NAMALWA (cell line): ENCODE measurements around the gene KLF3.
A peak's percentile ranks its signal among the peaks of the same experiment; 100 is the strongest.

Source experiments
- DNase-seq: peaks from one replicate; pipeline ENCODE4 v3.0.0-alpha.2; 2015; ENCODE audit warnings: low spot score

The KLF3 gene

DNA sequence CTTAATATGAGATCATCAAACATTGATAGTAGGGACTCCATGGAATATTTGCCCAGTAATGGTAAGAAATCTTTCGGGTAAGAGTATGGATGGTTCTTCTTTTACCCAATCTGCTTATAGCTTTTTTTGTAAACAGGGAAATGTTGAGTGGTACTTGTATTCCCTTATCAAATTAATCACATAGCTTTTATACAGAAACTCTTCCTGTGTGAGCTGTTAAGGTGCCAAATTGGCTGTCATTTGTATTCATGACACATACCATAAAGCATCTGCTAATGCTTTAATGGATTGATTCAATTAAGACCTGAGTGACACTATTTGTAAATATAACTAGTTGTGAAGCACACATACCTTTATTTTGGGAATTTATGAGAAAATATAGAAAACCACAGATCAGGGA lies 34.2 kb downstream of the KLF3 start:
- no peak for DNase-seq

DNA sequence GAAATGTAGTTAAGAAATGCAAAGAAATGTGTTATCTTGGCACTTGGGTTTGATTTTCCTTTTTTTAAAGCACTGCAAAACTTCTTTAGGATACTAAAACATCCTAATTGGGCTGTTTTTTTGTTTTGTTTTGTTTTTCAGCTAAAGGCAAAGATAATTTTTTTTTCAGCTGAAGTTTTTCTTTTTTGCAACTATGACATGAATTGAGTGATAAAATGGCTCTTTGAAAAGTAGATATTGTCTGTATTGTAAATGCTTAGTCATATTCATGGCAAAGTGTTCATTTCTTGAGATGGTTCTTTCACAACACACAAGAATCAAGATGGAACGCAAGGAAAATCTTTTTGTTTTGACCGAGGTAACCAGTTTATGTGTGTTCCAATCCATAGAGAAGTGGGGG lies 35.1 kb downstream of the KLF3 start:
- no peak for DNase-seq

DNA sequence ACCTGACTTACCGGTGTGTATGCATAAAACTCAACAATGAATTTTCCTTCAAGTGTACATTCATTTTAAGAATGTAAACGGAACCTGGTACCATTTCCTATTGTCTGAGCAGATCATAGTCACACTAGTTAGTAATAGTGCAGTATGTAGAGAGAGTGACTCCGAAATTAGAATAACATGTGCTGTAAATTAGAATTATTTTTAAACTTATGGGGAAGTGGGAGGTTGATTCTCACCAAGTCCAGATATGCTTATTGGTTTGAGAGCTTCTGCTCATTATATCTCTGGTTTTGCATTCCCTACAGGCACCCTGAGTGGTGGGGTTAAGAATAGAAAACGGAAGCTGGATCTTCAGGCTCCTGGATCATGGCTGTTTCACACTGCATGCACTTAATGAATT lies 39.6 kb downstream of the KLF3 start:
- no peak for DNase-seq

DNA sequence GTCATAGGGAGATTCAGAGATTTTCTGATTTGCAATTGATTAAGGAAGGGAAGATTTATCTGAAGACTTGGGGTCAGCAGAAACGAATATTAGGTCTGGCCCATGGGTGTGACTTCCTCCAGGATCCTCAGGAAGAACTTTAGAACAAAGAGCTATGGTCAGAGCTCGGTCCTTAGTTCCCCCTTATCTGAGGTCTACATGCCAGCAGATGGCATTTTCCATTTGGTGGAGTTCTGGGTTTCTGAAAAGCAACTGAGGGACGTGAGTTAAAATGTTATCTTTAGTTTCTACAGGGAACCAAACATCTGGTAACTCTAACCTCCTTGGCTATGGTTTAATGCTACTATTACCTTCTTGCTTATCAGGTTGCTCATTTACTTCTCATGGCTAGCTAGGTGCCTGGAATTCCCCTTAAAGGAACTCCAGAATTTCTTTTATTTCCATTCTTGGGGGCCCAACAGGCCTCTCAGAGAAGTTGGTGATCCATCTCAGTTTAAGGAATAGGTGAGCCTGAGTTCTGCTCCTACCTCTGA lies 40.7 kb downstream of the KLF3 start:
- DNase-seq, result no peak

DNA sequence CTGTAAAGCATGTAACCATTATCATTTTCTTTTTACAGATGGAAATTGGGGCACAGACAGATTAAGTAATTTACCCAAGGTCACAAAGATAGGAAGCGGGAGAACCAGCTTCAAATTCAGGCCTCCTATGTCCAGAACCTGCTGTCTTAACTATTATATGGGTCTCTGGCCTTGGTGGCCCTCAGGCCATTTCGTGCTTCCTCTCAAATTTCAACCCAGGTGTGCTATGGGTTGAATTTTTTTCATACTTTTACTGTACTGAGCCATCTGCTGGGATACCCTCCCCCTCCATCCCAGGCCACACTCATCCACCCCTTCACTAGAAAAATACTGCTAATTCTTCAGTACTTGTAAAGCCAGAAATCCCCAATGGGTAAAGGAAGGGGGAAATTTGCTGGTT lies 42.3 kb downstream of the KLF3 start:
- no peak for DNase-seq

DNA sequence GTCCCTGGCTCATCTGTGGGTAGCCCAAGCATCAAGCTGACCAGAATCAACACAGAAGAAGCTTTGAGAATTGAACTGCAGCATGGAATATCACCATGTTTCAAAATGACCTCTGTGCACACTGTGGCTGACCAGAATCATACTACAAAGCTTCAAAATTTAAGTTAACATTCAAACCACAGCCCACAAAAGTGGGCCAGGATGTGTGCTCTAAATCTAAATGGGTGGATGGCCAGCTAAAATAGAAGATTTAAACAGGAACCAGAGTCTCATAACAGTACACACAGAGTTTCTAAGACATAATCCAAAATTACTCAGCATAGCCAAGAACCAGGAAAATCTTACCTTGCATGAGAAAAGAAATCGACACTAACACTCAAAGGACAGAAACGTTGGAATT lies 46.1 kb downstream of the KLF3 start:
- DNase-seq, result no peak

DNA sequence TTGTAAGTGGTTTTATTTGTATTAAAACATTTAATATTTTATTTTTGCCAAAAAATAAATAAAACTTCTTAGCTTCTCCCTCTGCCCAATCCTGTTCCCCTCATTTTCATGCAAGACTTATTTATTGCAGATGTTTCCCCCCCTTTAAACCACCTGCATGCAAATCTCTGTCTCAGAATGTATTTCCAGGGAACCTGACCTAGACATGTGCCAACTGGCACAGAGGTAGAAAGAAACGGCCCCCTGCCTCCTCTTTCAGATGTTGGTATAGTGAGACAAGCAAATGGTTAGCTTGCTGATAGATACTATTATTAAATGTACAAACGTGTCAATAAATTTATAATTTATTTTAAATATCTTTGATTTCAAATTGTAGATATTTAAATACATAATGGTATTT lies 47.1 kb downstream of the KLF3 start:
- no peak for DNase-seq

DNA sequence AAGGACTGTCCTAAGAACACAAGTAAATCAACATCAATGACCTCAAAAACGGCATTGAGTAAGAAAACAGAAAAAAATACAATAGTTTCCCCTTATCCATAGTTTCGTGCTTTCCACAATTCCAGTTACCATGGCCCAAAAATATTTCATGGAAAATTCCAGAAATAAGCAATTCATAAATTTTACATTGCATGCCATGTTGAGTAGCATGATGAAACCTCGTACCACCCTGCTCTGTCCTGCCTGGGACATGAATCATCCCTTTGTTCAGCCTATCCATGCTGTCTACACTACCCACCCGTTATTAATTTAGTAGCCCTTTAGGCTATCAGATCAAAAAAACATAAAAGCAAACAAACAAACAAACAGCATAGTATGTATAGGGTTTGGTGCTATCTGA lies 51.1 kb downstream of the KLF3 start:
- DNase-seq, result no peak

DNA sequence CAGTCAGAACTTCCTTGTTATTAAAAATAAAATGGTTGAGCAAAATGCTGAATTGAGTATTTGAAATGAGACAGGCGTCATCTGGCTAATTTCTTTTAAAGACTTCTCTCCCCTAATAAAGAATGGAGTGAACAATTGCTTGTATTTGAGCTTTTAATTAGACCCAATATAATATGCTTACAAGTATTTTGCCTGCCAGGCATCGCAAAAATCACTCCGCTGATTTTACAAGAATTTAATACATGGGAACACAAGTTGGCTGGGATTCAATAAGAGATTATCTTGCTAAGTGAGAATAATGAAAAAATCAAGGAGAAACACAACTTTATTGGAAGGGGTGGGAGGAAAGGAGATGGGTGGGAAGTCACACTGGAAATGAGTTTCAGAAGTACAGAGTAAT lies 52.3 kb downstream of the KLF3 start:
- DNase-seq, result no peak

DNA sequence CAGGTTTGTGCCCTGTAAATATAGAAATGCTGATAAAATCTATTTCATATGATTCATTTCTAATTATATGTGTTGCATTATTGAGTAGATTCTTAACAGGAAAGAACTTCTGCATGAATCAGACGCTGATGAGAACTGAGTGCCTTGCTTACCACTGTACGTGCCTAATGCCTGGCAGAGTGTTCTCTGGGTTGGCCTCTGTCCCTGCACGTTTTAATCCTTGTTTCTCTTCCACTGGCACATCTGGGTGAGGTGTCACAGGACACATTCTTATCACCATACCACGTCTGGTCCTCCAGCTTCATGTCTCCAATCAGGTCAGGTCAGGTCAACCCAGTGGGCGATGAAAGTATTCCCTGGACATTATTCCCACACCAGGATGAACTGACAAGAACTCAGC lies 53.6 kb downstream of the KLF3 start:
- DNase-seq, result no peak

DNA sequence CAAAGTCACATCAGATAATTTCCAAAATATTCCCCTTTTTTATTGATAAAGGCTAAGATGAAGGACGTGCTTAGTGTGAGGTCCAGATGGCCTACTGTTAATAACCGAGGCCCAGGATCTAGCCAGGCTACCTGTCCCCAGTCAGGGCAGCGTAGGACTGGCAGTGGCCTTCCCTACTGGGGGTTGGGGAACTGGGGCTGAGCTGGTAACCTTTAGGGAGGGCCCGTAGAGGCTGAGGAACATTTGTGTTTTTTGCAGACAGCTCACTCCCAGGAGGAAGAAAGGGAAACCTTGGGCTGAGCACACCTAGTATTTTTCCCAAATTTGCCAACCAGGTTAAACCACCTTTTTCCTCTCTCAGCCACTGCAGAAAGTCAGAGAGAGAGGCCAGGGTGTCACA lies 59.1 kb downstream of the KLF3 start:
- DNase-seq, result no peak

DNA sequence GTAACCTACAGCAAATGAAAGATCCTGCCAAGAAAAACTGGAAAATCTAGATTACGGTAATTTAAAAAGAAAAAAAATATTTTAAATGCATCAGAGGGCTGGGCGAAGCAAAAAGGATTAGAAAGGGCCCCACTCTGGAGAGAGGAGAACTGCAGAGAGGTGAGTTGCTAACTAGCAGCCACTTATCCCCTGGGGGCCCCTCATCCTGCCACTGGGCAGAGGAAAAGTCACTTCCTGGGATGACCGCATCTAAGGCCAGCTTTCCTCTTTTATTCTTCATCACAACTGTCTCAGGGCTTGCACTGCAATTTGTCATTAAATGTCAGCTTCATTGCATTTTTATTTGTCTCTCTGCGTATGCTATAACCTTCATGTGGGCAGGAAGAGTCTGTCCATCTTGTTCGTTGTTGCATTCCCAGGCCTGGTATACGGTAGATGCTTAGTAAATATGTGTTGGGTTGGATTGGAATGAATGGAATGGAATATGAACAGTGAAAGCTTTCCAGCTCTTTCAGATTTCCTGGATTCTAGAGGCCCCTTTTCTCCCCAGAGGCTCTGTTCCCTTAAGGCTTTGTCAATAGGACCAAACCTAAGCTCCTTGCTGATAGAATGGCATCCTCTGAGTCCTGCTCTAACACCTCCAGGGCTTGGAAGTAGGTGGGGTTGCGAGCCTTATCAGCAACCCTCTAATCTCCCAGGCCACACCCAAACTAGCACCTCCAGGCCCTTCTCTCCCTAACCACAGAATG lies 59.9 kb downstream of the KLF3 start:
- no peak for DNase-seq

DNA sequence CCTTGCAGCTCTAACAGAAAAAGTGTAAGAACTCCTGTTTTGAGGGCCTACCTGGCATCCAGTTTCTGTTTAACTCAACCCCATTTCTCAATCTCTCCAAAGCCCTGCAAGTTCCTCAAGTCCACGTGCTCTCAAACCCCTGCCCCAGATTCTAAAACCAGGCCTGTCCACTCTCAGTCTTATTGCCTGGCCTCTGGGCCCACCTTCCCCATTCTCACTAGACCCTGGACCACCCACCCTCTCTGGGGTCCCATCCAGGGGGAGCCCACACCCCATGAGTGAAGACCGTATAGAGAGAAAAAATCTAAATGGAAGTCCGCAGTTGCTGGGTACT lies 60.4 kb downstream of the KLF3 start:
- DNase-seq, result no peak

DNA sequence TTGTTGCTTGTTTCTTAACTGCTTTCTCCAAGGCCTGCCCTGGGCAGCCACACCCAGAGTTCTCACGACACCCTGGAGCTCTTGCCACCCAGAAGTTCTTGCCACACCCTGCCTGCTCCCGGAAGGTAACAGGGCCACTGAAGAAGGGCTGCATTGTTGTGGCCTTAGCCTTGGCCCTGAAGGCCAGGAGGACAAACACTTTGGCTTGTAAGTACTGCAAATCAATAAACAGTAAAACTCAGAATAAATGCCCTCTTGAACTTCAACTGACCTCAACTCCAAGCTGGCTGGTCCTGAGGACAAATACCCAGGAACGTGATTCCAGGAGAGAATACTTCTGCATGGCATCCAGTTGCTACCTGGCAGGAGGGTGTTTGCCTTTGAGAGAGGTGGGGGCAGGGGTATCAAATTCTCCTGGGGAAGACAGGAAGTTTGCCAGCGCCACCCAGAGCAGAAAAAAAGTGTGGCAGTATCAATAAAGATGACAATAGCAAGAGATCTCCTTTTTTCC lies 64.7 kb downstream of the KLF3 start:
- DNase-seq, result no peak

DNA sequence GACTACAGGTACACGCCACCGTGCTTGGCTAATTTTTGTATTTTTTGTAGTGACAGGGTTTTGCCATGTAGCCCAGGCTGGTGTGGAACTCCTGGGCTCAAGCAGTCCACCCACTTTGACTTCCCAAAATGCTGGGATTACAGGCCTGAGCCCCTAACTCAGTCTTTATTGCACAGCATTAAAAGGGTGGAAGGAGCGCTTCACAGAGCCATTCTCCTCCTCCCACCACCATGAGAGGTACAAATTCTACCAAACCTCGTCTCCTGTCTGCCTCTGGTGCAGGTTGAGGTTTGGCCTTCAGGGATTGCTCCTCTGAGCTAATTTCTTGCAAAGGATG lies 66.5 kb downstream of the KLF3 start:
- no peak for DNase-seq

DNA sequence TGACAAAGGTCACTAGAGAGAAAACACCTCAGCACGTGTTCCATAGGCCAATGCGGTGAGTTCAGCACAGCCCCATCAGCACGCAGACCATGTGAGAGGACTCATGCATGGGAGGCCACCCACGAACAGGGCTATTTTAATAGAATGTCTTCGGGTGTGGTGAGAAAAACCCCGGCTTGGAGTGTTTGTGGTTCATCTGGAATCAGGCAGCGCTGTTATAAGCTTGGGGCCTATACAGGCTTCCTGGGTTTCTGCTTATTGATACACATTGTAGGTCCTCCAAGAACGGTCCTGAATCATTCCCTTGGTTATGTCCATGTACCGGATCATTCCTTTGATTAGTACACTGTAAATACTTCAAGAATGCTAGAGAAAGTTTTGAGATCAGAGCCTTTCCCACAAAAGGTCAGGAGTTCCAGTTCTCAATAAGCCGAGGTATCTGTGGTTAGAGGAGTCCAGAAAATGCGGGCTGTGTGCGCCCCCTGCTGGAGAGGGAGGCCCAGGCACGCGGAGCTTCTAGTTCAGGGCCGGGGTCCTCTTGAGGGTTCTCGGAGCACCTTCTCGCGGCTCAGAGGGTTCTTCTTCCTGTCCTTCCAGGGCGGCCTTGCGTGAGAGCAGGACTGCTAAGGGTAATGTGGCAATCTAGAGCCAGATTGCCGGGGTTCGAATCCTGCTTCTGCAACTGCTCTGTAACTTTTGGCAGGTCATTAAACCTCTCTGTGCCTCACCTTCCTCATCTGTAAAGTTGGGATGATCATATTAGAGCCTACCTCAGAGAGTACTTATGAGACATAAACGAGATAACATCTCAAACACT lies 67.0 kb downstream of the KLF3 start:
- DNase-seq, result peak; percentile 83

DNA sequence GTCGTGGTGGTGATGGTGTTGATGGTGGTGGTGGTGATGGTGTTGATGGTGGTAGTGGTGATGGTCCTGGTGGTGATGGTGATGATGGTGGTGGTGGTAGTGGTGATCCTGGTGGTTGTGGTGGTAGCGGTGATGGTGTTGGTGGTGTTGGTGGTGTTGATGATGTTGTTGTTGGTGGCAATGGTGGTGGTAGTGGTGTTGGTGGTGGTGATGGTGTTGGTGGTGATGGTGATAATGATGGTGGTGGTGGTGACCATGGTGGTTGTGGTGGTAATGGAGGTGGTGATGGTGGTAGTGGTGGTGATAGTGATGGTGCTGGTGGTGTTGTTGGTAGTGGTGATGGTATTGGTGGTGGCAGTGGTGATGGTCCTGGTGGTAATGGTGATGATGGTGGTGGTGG lies 69.7 kb downstream of the KLF3 start:
- DNase-seq, result no peak

DNA sequence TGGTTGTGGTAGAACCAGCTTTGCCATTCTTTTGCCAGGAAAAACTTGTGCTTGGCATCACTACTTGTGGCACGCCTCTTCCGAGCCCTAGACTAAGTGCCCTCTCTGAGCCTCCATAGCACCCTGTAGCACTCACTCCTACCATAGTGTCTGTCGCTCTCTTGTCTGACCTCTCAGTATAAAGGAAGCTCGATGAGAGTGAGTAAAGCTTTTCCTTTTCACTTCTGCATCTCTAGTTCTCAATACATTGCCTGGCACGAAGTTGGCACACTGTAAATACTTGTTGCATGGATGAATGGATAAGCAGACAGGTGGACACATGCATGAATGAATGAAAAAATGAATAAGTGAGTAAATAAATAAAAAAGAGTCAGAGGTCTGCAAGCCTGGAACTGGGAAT lies 70.4 kb downstream of the KLF3 start:
- DNase-seq, result no peak

DNA sequence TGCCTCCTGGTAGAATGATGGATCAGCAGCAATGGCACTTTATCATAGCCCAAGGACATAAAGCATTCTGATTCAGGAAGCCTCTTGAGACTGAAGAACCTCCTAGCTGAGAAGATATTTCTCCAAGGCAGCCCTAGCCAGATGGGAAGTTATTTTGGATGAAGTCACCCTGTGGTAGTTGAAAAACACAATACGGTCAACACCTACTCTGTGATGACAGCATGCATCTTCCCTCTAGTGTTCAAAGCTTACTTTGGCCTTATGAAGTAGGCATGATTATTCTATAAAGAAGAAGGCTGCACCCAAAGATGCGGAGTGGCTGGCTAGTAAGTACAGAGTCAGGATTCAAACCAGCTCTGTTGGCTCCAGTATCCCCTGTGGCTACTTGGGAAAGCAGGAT lies 70.9 kb downstream of the KLF3 start:
- DNase-seq, result no peak

DNA sequence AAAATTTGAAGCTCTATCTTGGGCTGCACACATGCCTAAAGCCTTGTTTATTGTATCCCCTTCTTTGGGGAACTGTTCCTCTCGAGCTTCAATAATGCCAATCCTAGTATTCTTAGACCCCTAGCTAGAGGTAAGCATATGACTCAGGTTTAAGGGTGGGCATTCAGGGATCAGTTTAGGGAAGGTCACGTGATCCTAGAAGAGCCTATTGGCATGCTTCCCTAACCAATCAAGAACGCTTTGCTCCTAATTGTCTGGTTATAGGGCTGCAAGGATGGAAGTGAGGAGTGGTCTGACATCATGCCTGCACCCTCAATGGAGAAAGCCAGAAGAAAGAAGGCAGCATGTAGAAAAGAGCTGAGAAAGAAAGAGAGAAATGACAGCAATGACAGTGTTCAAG lies 71.9 kb downstream of the KLF3 start:
- DNase-seq, result no peak

DNA sequence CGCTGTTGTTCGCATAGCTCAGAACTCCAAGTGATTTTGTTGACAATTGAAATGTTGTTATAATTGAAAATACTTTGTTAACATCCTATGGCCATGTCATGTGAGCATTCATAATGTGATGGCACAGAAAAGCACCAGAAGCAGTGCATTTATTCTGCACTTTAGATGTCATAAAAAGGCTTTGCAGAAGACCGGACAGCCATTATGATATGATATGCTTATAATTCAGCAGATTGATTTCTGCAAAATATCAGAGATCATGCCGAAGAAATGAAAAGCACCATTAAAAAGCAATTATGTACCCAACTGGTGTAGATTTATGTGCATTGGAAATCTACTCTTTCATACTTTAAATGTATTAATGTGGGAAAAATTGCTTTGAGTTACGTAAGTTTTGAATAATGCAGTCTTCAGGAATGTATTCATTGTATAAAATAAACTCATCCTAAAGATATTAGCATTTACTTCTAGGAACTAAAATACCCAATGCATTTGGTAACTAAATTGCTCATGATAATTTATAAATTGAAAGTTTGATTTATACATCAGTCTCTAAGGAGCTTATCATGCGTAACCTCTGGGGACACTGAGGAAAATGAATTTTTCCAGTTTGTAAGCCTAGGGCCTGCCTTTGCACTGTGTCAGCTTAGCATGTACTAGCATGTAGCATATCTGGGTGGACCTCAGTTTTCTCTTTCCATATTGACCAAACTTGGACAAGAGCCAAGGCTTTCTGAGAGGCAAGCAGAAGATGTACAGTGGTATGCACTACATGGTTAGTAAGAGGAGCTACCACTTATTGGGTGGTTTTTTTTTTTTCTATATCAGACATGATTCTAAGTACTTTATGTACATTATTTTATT lies 75.2 kb downstream of the KLF3 start:
- no peak for DNase-seq

DNA sequence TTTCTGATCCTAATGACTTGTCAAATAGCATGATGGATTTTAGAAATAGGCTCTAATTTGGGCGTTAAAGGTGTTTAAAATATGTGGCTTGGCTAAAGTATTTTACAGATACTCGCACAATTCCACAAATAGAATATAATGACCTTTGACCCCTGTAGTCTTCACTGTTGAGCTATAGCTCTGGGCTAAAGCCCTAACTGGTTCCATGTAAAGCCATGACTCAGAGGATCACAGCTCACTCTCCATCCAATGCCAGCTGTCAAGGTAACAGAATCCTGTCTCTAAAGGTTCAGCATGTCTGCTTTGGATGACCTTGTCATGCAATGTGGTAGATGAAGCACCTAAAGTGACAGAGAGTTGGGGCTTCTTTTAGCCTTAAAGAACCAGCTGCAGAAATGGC lies 76.3 kb downstream of the KLF3 start:
- DNase-seq, result no peak

DNA sequence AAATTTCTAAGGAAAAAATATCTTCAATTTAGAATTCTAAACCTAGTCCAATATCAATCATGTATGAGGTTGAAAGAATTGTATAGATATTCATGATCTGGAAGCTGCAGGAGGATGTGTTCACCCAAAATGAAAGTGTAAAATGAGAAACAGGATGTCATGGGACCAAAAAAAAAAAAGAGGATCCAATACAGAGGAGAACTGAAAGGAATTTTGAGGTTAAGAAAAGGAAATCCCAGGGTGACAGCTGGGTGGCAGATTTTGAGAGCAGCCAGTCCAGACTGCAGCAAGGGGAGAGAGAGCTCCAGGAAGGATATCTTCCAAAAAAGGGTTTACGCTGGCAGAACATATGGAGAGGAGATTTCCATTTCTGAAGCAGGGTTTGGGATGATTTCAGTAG lies 79.9 kb downstream of the KLF3 start:
- DNase-seq, result no peak
